ENCODE data around the gene WDR37.

GRCh38 chr10:1152386-1153250 is 96.4 kb downstream of the WDR37 start:
- no peak for TF ChIP-seq EZH2phosphoT487 (IDR thresholded peaks at IDR 0.05; ENCODE audit: insufficient read depth, low read depth)
- no peak for TF ChIP-seq EZH2 (IDR thresholded peaks at IDR 0.05; ENCODE audit: insufficient read depth, poor library complexity, severe bottlenecking)

Measured in GM23248 (cell line).